A549 (cell line): ENCODE measurements around the gene CMTR1. TPM values are rescaled to one million over a fixed set of nuclear protein-coding genes. Genes with fewer than 3 reads are reported as not detected.

Experiments used
- ATAC-seq, 2 experiments: fragments of 200-7000 bp in 1 of 2; fragments of >200 bp in 1 of 2; cut with Nextera tagmentation in 1 of 2; cut with Tn5 transposase in 1 of 2; 3 replicates each; pipeline versions ENCODE4 v1.8.0 to v1.9.1; 2018 to 2020; ENCODE audit warnings: mild to moderate bottlenecking in 1 of 2, moderate library complexity in 1 of 2
- CTCF ChIA-PET: fragments of 300-600 bp; sonication (Branson Sonifier 250); formaldehyde crosslinking; extraction: SDS; loops from one replicate; lab custom pipeline; 2021; ENCODE audit warnings: antibody characterized with exemption, inconsistent platforms; lab: Yijun Ruan, JAX
- POLR2A ChIA-PET: fragments of 350-600 bp; formaldehyde crosslinking; extraction: SDS; loops from one replicate; lab custom pipeline; 2021; ENCODE audit warnings: antibody characterized with exemption, inconsistent platforms; lab: Yijun Ruan, JAX
- DNase-seq, 2 experiments: peaks; one replicate each; pipeline versions ENCODE4 v3.0.0 to v3.0.0-alpha.2; 2011 to 2016; ENCODE audit warnings: low read depth in 1 of 2, low spot score in 1 of 2
- FAIRE-seq: peaks from 2 replicates; lab custom pipeline; 2011; peaks lifted over from hg19 to GRCh38; lab: Jason Lieb, UNC
- H3K27ac ChIP-seq, 2 experiments: fragments of >200 bp; sonication (Bioruptor Twin); formaldehyde crosslinking; 3 replicates each; pipeline ENCODE4 v1.5.1; 2016 to 2017
- H3K4me1 ChIP-seq: fragments of >200 bp; sonication (Bioruptor Twin); formaldehyde crosslinking; 3 replicates; pipeline ENCODE4 v1.6.1; 2016
- H3K4me2 ChIP-seq: fragments of >200 bp; sonication (Bioruptor Twin); formaldehyde crosslinking; 3 replicates; pipeline ENCODE4 v1.6.1; 2016
- H3K4me3 ChIP-seq: fragments of >200 bp; sonication (Bioruptor Twin); formaldehyde crosslinking; 3 replicates; pipeline ENCODE4 v1.5.1; 2016
- H3K9me3 ChIP-seq: fragments of >200 bp; sonication (Bioruptor Twin); formaldehyde crosslinking; 3 replicates; pipeline ENCODE4 v1.6.1; 2016
- BCL3 ChIP-seq: fragments of >200 bp; sonication (Bioruptor Twin); formaldehyde crosslinking; IDR thresholded peaks from 3 replicates; pipeline ENCODE4 v1.6.1; 2016
- CBX8 ChIP-seq: fragments of 200-600 bp; sonication (generic); IDR thresholded peaks from 2 replicates; pipeline ENCODE4 v1.6.1; 2016
- CEBPB ChIP-seq, 2 experiments: fragments of >200 bp in 1 of 2; sonication (Bioruptor Twin) in 1 of 2; formaldehyde crosslinking in 1 of 2; IDR thresholded peaks; 2 replicates each; pipeline ENCODE4 v1.6.1; 2012 to 2016
- CHD2 ChIP-seq: fragments of 150-350 bp; IDR thresholded peaks from 2 replicates; pipeline ENCODE4 v1.6.1; 2014; ENCODE audit warnings: low read length; ENCODE audit not compliant: partially characterized antibody
- ESRRA ChIP-seq: fragments of 150-350 bp; IDR thresholded peaks from 2 replicates; pipeline ENCODE4 v1.6.1; 2014; ENCODE audit warnings: mild to moderate bottlenecking, low read length, borderline replicate concordance
- FOSL2 ChIP-seq, 2 experiments: fragments of 450-650 bp in 1 of 2; fragments of >200 bp in 1 of 2; sonication (Bioruptor Twin) in 1 of 2; formaldehyde crosslinking; IDR thresholded peaks; 2 replicates each; pipeline versions ENCODE4 v1.5.0 to v1.6.1; 2016 to 2020; ENCODE audit warnings: mild to moderate bottlenecking in 1 of 2, moderate library complexity in 1 of 2
- GATA3 ChIP-seq: IDR thresholded peaks from 2 replicates; pipeline ENCODE4 v1.6.1; 2012; ENCODE audit warnings: borderline replicate concordance
- HDAC2 ChIP-seq: fragments of 200-600 bp; sonication (generic); IDR thresholded peaks from 2 replicates; pipeline ENCODE4 v1.6.1; 2016
- HOXA7 ChIP-seq: fragments of 250-450 bp; sonication (Bioruptor Pico); IDR thresholded peaks from 2 replicates; pipeline ENCODE4 v1.5.0; 2020; ENCODE audit warnings: mild to moderate bottlenecking, moderate library complexity
- JUN ChIP-seq, 2 experiments: fragments of >200 bp; sonication (Bioruptor Twin); formaldehyde crosslinking; IDR thresholded peaks; 2 replicates in 1 of 2; 3 replicates in 1 of 2; pipeline ENCODE4 v1.6.1; 2016 to 2017
- KDM5A ChIP-seq: fragments of 200-600 bp; sonication (generic); IDR thresholded peaks from 2 replicates; pipeline ENCODE4 v1.6.1; 2016; ENCODE audit warnings: antibody characterized with exemption, mild to moderate bottlenecking
- MAFK ChIP-seq: fragments of 450-650 bp; IDR thresholded peaks from 2 replicates; pipeline ENCODE4 v1.6.1; 2014; ENCODE audit not compliant: partially characterized antibody
- NFE2L2 ChIP-seq: fragments of 150-350 bp; conservative IDR thresholded peaks from 2 replicates; pipeline ENCODE4 v1.6.1; 2014; ENCODE audit warnings: low read length
- NPAS2 ChIP-seq: fragments of 250-450 bp; sonication (Bioruptor Pico); IDR thresholded peaks from 2 replicates; pipeline ENCODE4 v1.8.0; 2022; ENCODE audit warnings: mild to moderate bottlenecking, moderate library complexity, borderline replicate concordance
- PHF8 ChIP-seq: fragments of 200-600 bp; sonication (generic); IDR thresholded peaks from 2 replicates; pipeline ENCODE4 v1.6.1; 2016; ENCODE audit warnings: low read depth, mild to moderate bottlenecking, antibody characterized with exemption, moderate library complexity, borderline replicate concordance
- POLR2A ChIP-seq: IDR thresholded peaks from 2 replicates; pipeline ENCODE4 v1.6.1; 2012; ENCODE audit warnings: mild to moderate bottlenecking, low read length
- POLR2AphosphoS2 ChIP-seq: conservative IDR thresholded peaks from 2 replicates; pipeline ENCODE4 v1.6.1; 2012; ENCODE audit warnings: low read length, improper control_type of control experiment, inconsistent platforms
- REST ChIP-seq: fragments of 200-600 bp; sonication (generic); IDR thresholded peaks from 2 replicates; pipeline ENCODE4 v1.6.1; 2016; ENCODE audit warnings: antibody characterized with exemption, mild to moderate bottlenecking, moderate library complexity
- RFX5 ChIP-seq: fragments of 450-650 bp; IDR thresholded peaks from 2 replicates; pipeline ENCODE4 v1.7.1; 2014; ENCODE audit warnings: antibody characterized with exemption, mild to moderate bottlenecking, moderate library complexity
- SMC3 ChIP-seq: fragments of >200 bp; sonication (Bioruptor Twin); formaldehyde crosslinking; IDR thresholded peaks from 3 replicates; pipeline ENCODE4 v1.6.1; 2018; ENCODE audit warnings: inconsistent platforms
- SREBF2 ChIP-seq: fragments of 450-650 bp; IDR thresholded peaks from 2 replicates; pipeline ENCODE4 v1.6.1; 2014; ENCODE audit warnings: mild to moderate bottlenecking, moderate library complexity
- ZC3H11A ChIP-seq: fragments of 450-650 bp; IDR thresholded peaks from 2 replicates; pipeline ENCODE4 v1.6.1; 2014; ENCODE audit warnings: antibody characterized with exemption, mild to moderate bottlenecking
- WGBS: methylation state at CpG from one replicate; pipeline ENCODE4 v1.1.6; 2017; ENCODE audit errors: missing lambda C conversion rate; 5-methylcytosine and 5-hydroxymethylcytosine counted together
- polyA minus RNA-seq: library from RNA; depleted of rRNA, polyadenylated mRNA; stranded (reverse); fragments of >200 nt; gene quantifications from 2 replicates; pipeline ENCODE4 v1.2.3, GENCODE V29; 2011; rRNA and poly(A)+ RNA removed
- polyA plus RNA-seq, 4 experiments: library from polyadenylated mRNA; depleted of rRNA in 3 of 4; stranded (reverse); fragments of >200 nt; fragmentation: RNase III in 1 of 4; extraction: RNeasy Plus Mini Kit Qiagen cat#74134 plus additional on column Dnase treatment in 1 of 4; gene quantifications; 2 replicates in 3 of 4; 3 replicates in 1 of 4; pipeline ENCODE4 v1.2.3, GENCODE V29; 2011 to 2017
- TF ChIP-seq, protein P1 (sequence below): IDR thresholded peaks from 2 replicates; pipeline ENCODE4 v1.6.1; 2012
- TF ChIP-seq, protein P2 (sequence below): fragments of >200 bp; sonication (Bioruptor Twin); formaldehyde crosslinking; IDR thresholded peaks from 3 replicates; pipeline ENCODE4 v1.5.1; 2016
- TF ChIP-seq, protein P3 (sequence below): IDR thresholded peaks from 2 replicates; pipeline ENCODE4 v1.6.1; 2012

CMTR1 gene
- polyA plus RNA-seq (2011; rRNA removed) (17.0 and 18.9 TPM in 2 replicates), polyA plus RNA-seq (2017; fragmentation: RNase III; extraction: RNeasy Plus Mini Kit Qiagen cat#74134 plus additional on column Dnase treatment) (17.8 to 19.6 TPM (median 17.8 TPM) in 3 replicates), polyA minus RNA-seq (14.7 and 17.2 TPM in 2 replicates)
- polyA plus RNA-seq (2012; cell fraction: cytosol; rRNA removed) = 8.7 and 10.9 TPM in 2 replicates
- 18.6 and 26.2 TPM in 2 replicates for polyA plus RNA-seq (2012; cell fraction: nucleus; rRNA removed)

DNA sequence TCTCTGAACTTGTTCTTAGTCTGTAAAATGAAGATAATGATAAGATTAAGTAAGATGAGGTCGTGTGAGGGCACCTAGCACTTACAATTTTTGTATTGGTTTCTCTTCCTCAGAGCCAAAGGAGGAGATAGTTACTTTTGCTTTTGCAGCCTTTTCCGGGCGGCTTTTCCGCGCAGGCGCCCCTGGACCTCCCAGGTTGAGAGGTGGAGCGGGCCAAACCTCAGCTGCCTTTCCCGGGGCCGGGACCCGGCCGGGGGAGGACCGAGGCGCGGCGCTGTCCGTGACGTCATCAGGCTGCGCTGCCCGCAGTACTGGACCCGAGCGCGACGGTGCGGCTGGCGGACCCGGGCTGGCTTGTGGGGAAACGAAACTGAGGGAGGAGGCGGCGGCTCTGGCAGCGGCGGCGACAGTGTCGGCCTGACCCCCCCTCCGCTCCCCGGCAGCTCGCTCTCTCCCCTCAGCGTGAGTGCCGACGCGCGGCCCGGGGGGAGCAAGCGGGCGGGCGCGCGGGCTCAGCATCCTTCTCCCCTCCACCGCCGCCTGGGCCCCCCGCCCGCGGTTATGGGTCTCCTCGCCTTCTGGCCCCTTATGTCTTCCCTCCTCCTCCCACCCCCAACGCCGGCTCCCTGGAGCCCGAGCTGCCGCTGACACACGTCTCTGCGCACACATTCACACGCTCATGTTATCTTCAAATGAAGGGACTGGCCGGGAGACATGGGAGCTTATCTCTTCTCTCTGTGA, at the start of gene CMTR1:
Gene CMTR1 (plus strand): TSS at position 306 of the 741 bp plus-strand sequence. CDS start 2,409 bp downstream, outside the sequence.
- DNase-seq (peak; percentile 82 to 92), ATAC-seq (peak; percentile 97 to 99), FAIRE-seq (no peak)
- peak within 1 kb of the TSS; percentile 96 for H3K4me2 ChIP-seq
- H3K27ac ChIP-seq = peak within 1 kb of the TSS; percentile 82 to 98
- 4% methylated on average over 12 of the region's 61 CpGs for WGBS
- ChIA-PET POLR2A (interaction anchor here (0.6 to 1.3 kb wide), 5 partner anchors 10 to 107 kb away, joined by 3 to 4 read pairs (median 3); partner anchors contain the start of gene CCDC167), CTCF (interaction anchor here (1.2 to 1.7 kb wide), 3 partner anchors 10 to 51 kb away, joined by 3 to 4 read pairs (median 4); no protein-coding TSS in a partner anchor)
- peak within 1 kb of the TSS; percentile 98 for H3K4me3 ChIP-seq
- TF ChIP-seq SMC3 (no peak), POLR2AphosphoS2 (no peak), JUN (IDR thresholded peaks at IDR 0.05) (peak in 1 of 2 experiments; percentile 51; a peak in 1 of 5 replicates), MAFK (no peak), GATA3 (no peak), BCL3 (0 out of 3 replicates have a peak, but pooled peaks have one; percentile 44), KDM5A (peak; percentile 59), NFE2L2 (no peak), CBX8 (no peak), CHD2 (no peak), CEBPB (IDR thresholded peaks at IDR 0.05) (no peak), ESRRA (no peak), NPAS2 (CRISPR knock-in tag) (no peak), SREBF2 (no peak), PHF8 (peak; percentile 55; the same call in 1 of the 2 replicates), ZC3H11A (no peak), POLR2A (peak; percentile 54; the same call in 1 of the 2 replicates), HDAC2 (no peak), FOSL2 (IDR thresholded peaks at IDR 0.05) (no peak), FOSL2 (CRISPR knock-in tag; IDR thresholded peaks at IDR 0.05) (peak; percentile 50), REST (no peak; the same call in 1 of the 2 replicates), HOXA7 (CRISPR knock-in tag) (no peak), RFX5 (peak; percentile 39; the same call in 1 of the 2 replicates)
- TF ChIP-seq, protein P1, sequence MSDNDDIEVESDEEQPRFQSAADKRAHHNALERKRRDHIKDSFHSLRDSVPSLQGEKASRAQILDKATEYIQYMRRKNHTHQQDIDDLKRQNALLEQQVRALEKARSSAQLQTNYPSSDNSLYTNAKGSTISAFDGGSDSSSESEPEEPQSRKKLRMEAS = peak; percentile 48
- TF ChIP-seq, protein P2, sequence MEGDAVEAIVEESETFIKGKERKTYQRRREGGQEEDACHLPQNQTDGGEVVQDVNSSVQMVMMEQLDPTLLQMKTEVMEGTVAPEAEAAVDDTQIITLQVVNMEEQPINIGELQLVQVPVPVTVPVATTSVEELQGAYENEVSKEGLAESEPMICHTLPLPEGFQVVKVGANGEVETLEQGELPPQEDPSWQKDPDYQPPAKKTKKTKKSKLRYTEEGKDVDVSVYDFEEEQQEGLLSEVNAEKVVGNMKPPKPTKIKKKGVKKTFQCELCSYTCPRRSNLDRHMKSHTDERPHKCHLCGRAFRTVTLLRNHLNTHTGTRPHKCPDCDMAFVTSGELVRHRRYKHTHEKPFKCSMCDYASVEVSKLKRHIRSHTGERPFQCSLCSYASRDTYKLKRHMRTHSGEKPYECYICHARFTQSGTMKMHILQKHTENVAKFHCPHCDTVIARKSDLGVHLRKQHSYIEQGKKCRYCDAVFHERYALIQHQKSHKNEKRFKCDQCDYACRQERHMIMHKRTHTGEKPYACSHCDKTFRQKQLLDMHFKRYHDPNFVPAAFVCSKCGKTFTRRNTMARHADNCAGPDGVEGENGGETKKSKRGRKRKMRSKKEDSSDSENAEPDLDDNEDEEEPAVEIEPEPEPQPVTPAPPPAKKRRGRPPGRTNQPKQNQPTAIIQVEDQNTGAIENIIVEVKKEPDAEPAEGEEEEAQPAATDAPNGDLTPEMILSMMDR = no peak
- TF ChIP-seq, protein P3, sequence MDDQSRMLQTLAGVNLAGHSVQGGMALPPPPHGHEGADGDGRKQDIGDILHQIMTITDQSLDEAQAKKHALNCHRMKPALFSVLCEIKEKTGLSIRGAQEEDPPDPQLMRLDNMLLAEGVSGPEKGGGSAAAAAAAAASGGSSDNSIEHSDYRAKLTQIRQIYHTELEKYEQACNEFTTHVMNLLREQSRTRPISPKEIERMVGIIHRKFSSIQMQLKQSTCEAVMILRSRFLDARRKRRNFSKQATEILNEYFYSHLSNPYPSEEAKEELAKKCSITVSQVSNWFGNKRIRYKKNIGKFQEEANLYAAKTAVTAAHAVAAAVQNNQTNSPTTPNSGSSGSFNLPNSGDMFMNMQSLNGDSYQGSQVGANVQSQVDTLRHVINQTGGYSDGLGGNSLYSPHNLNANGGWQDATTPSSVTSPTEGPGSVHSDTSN = no peak
- peaks cover 8% of the 10 kb centered on the region; the same call in 1 of the 3 replicates for H3K4me1 ChIP-seq
- no peaks in the 10 kb centered on the region for H3K9me3 ChIP-seq
